Keratinocyte (primary cell): ENCODE data around the gene MBD3L1. TPM values are rescaled to one million over a fixed set of nuclear protein-coding genes. Genes with fewer than 3 reads are reported as not detected.

Experiments
- DNase-seq: peaks from one replicate; pipeline ENCODE4 v3.0.0-alpha.2; 2011; ENCODE audit warnings: low read depth, missing footprints, low spot score
- FAIRE-seq: peaks from 2 replicates; lab custom pipeline; 2011; peaks lifted over from hg19 to GRCh38; lab: Jason Lieb, UNC
- H2AFZ ChIP-seq: 2 replicates; pipeline ENCODE4 v1.6.0; 2012; ENCODE audit warnings: low read length, control low read depth, inconsistent platforms; ENCODE audit not compliant: control insufficient read depth
- H3K27ac ChIP-seq: 2 replicates; pipeline ENCODE4 v1.5.1; 2011; ENCODE audit warnings: low read length; ENCODE audit not compliant: control insufficient read depth, insufficient read depth
- H3K27me3 ChIP-seq: 3 replicates; pipeline ENCODE4 v1.6.0; 2011; ENCODE audit warnings: low read length; ENCODE audit not compliant: control insufficient read depth, insufficient read depth; ENCODE audit errors: extremely low read depth
- H3K36me3 ChIP-seq, 2 experiments: 2 replicates in 1 of 2; 3 replicates in 1 of 2; pipeline ENCODE4 v1.5.1; 2011; ENCODE audit warnings: low read length in 2 of 2, mild to moderate bottlenecking in 1 of 2; ENCODE audit not compliant: control insufficient read depth in 2 of 2, insufficient read depth in 2 of 2; ENCODE audit errors: extremely low read depth in 1 of 2
- H3K4me1 ChIP-seq: 3 replicates; pipeline ENCODE4 v1.5.1; 2011; ENCODE audit warnings: low read length; ENCODE audit not compliant: control insufficient read depth, insufficient read depth; ENCODE audit errors: extremely low read depth
- H3K4me2 ChIP-seq: 3 replicates; pipeline ENCODE4 v1.6.0; 2011; ENCODE audit warnings: low read depth, low read length; ENCODE audit not compliant: control insufficient read depth, insufficient read depth; ENCODE audit errors: extremely low read depth
- H3K4me3 ChIP-seq, 3 experiments: fragments of 200-600 bp in 1 of 3; sonication (generic) in 1 of 3; 2 replicates in 2 of 3; 3 replicates in 1 of 3; pipeline ENCODE4 v1.5.1; 2011 to 2016; ENCODE audit warnings: low read length in 3 of 3, mild to moderate bottlenecking in 3 of 3, control low read depth in 2 of 3, inconsistent platforms in 1 of 3, low read depth in 1 of 3, mixed read lengths in 1 of 3, mixed run types in 1 of 3, moderate library complexity in 1 of 3; ENCODE audit not compliant: control insufficient read depth in 2 of 3, insufficient read depth in 2 of 3; ENCODE audit errors: extremely low read depth in 1 of 3
- H3K79me2 ChIP-seq: 2 replicates; pipeline ENCODE4 v1.6.0; 2012; ENCODE audit warnings: low read length; ENCODE audit not compliant: control insufficient read depth, insufficient read depth
- H3K9ac ChIP-seq: 3 replicates; pipeline ENCODE4 v1.6.0; 2011; ENCODE audit warnings: low read length; ENCODE audit not compliant: control insufficient read depth, insufficient read depth; ENCODE audit errors: extremely low read depth
- H3K9me1 ChIP-seq: 3 replicates; pipeline ENCODE4 v1.6.0; 2011; ENCODE audit warnings: low read length; ENCODE audit not compliant: control insufficient read depth, insufficient read depth; ENCODE audit errors: extremely low read depth
- H3K9me3 ChIP-seq: 2 replicates; pipeline ENCODE4 v1.5.1; 2012; ENCODE audit warnings: low read depth, low read length; ENCODE audit not compliant: control insufficient read depth
- H4K20me1 ChIP-seq: 3 replicates; pipeline ENCODE4 v1.6.0; 2011; ENCODE audit warnings: low read length; ENCODE audit not compliant: control insufficient read depth, insufficient read depth; ENCODE audit errors: extremely low read depth
- EZH2 ChIP-seq: IDR thresholded peaks from one replicate; pipeline ENCODE4 v1.6.1; 2012; ENCODE audit warnings: inconsistent platforms, mild to moderate bottlenecking, low read length, moderate library complexity
- dilution Hi-C: fragments of 300-500 bp; cut with MboI; formaldehyde crosslinking; loops from one replicate; pipeline ENCODE4 v1.7.0; 2020; ENCODE audit warnings: low sequenced_read_pairs; ENCODE audit not compliant: extremely low pct_ligation_motif_present
- polyA plus RNA-seq, 5 experiments: library from polyadenylated mRNA; depleted of rRNA in 3 of 5; stranded (reverse) in 3 of 5; stranded (forward) in 1 of 5; unstranded in 1 of 5; fragments of >200 nt; gene quantifications; 1 replicate in 1 of 5; 2 replicates in 3 of 5; 3 replicates in 1 of 5; pipeline versions ENCODE4 v1.2.1 to v1.2.3, GENCODE V29; 2011 to 2012; ENCODE audit warnings: missing spikeins in 2 of 5, low read depth in 1 of 5, low replicate concordance in 1 of 5
- TF ChIP-seq, protein P1 (sequence below), 3 experiments: IDR thresholded peaks in 1 of 3; conservative IDR thresholded peaks in 1 of 3; optimal IDR thresholded peaks in 1 of 3; 2 replicates in 2 of 3; 3 replicates in 1 of 3; pipeline versions ENCODE3 to v1.5.1; 2011; ENCODE audit warnings: low read length in 3 of 3, mild to moderate bottlenecking in 3 of 3, moderate library complexity in 2 of 3, control low read depth in 1 of 3, inconsistent platforms in 1 of 3; ENCODE audit not compliant: insufficient read depth in 2 of 3; ENCODE audit errors: extremely low read depth in 1 of 3

MBD3L1 gene
- polyA plus RNA-seq, 1 donor (not counting 4 experiments of a cell fraction or from before 2014, with no cell fraction given): not detected

DNA sequence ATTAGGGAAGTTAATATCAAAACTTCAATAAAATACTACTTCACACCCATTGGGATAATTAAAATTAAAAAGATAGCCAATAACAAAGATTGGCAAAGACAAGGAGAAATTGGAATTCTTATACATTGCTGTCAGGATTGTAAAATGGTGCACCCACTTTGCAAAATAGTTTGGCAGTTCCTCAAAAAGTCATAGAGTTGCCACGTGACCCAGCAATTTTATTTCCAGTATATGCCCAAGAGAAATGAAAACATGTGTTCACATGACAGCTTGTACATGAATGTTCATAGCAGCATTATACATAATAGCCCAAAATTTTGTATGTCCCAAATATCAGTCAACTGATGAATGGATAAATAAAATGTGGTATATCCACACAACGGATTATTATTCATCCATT lies 3.3 kb downstream of the MBD3L1 start:
- H3K4me2 ChIP-seq: no peak overlapping the region
- no peak overlapping the region for H3K27ac ChIP-seq
- H3K9ac ChIP-seq: no peak overlapping the region
- no peaks in the 10 kb centered on the region for H4K20me1 ChIP-seq
- H3K36me3 ChIP-seq: no peaks in the 10 kb centered on the region
- no peak overlapping the region for H2AFZ ChIP-seq
- no peaks in the 10 kb centered on the region for H3K9me1 ChIP-seq
- DNase-seq (no peak), FAIRE-seq (no peak)
- no peaks in the 10 kb centered on the region for H3K9me3 ChIP-seq
- no peaks in the 10 kb centered on the region for H3K27me3 ChIP-seq
- dilution Hi-C loops: no loop called here
- H3K4me1 ChIP-seq: peaks cover 8% of the 10 kb centered on the region
- TF ChIP-seq, protein P1, sequence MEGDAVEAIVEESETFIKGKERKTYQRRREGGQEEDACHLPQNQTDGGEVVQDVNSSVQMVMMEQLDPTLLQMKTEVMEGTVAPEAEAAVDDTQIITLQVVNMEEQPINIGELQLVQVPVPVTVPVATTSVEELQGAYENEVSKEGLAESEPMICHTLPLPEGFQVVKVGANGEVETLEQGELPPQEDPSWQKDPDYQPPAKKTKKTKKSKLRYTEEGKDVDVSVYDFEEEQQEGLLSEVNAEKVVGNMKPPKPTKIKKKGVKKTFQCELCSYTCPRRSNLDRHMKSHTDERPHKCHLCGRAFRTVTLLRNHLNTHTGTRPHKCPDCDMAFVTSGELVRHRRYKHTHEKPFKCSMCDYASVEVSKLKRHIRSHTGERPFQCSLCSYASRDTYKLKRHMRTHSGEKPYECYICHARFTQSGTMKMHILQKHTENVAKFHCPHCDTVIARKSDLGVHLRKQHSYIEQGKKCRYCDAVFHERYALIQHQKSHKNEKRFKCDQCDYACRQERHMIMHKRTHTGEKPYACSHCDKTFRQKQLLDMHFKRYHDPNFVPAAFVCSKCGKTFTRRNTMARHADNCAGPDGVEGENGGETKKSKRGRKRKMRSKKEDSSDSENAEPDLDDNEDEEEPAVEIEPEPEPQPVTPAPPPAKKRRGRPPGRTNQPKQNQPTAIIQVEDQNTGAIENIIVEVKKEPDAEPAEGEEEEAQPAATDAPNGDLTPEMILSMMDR (optimal IDR thresholded peaks at IDR 0.05 in 1 of 3, IDR thresholded peaks at IDR 0.05 in 1 of 3, conservative IDR thresholded peaks at IDR 0.05 in 1 of 3; ENCODE audit: extremely low read depth in 1 of 3, insufficient read depth in 2 of 3, low read length in 3 of 3): no peak
- no peak for TF ChIP-seq EZH2
- H3K4me3 ChIP-seq: no peak overlapping the region
- no peaks in the 10 kb centered on the region for H3K79me2 ChIP-seq

DNA sequence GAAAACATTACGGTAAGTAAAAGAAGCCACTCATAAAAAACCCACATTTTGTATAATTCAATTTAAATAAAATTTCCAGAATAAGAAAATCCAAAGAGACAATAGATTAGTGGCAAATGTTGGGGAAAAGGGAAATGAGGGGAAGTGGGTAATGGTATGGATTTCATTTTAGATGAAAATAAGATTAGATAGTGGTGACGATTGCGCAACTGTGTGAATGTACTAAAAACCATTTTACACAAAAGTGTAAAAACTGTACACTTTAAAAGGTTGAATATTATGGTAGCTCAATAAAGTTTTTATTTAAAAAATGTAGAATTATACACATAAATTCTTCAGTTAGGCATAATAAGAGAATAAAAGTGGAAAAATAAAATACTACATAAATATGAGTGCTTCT lies 3.7 kb downstream of the MBD3L1 start:
- dilution Hi-C loops: no loop called here
- FAIRE-seq: no peak
- no peaks in the 10 kb centered on the region for H3K9me3 ChIP-seq

DNA sequence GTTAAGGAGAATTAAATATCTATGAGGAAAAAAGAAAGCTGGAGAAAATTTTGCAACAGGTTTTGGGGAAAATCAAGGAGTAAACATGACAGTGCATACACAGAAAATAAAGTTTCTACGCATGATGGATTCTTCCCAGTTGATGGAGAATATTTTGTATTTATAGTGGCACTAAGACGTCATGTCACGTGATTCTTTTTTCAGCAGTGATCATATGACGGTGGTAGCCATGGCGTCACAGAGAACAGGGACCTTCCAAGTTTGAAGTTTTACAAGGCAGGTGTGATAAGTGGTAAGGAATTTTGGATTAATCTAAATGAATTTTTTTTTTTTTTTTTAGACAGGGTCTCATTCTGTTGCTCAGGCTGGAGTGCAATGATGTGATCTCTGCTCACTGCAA lies 8.5 kb downstream of the MBD3L1 start:
- Histone ChIP-seq H3K79me2 (no peaks in the 10 kb centered on the region), H3K4me3 (no peak overlapping the region), H2AFZ (no peak overlapping the region), H3K27me3 (no peaks in the 10 kb centered on the region), H3K4me2 (no peak overlapping the region), H3K9me1 (no peaks in the 10 kb centered on the region), H4K20me1 (no peaks in the 10 kb centered on the region), H3K9ac (no peak overlapping the region), H3K9me3 (no peaks in the 10 kb centered on the region), H3K27ac (no peak overlapping the region), H3K36me3 (no peaks in the 10 kb centered on the region), H3K4me1 (no peaks in the 10 kb centered on the region)
- FAIRE-seq (no peak), DNase-seq (no peak)
- dilution Hi-C loops: no loop called here
- no peak for TF ChIP-seq EZH2
- TF ChIP-seq, protein P1 (optimal IDR thresholded peaks at IDR 0.05 in 1 of 3, IDR thresholded peaks at IDR 0.05 in 1 of 3, conservative IDR thresholded peaks at IDR 0.05 in 1 of 3; ENCODE audit: extremely low read depth in 1 of 3, insufficient read depth in 2 of 3, low read length in 3 of 3): no peak

More for the DNA sequence above, 3.7 kb downstream of the MBD3L1 start:
- H3K4me1 ChIP-seq: peaks cover 8% of the 10 kb centered on the region
- H3K9ac ChIP-seq: no peak overlapping the region
- H3K27ac ChIP-seq: no peak overlapping the region
- H2AFZ ChIP-seq: no peak overlapping the region
- no peaks in the 10 kb centered on the region for H3K79me2 ChIP-seq
- no peaks in the 10 kb centered on the region for H3K9me1 ChIP-seq
- H3K4me2 ChIP-seq: no peak overlapping the region
- no peaks in the 10 kb centered on the region for H4K20me1 ChIP-seq
- H3K27me3 ChIP-seq: no peaks in the 10 kb centered on the region
- no peak for DNase-seq
- no peak overlapping the region for H3K4me3 ChIP-seq
- TF ChIP-seq EZH2: no peak
- no peaks in the 10 kb centered on the region for H3K36me3 ChIP-seq
